HepG2 (cell line): ENCODE results near the gene SEC14L5. TPM values are rescaled to one million over a fixed set of nuclear protein-coding genes. Genes with fewer than 3 reads are reported as not detected.

ENCODE experiments used
- ARNT ChIP-seq: fragments of 450-650 bp; IDR thresholded peaks from 2 replicates; pipeline ENCODE4 v1.6.1; 2017
- EED ChIP-seq: sonication (generic); formaldehyde crosslinking; IDR thresholded peaks from 2 replicates; pipeline ENCODE4 v1.5.0; 2020; ENCODE audit warnings: mild to moderate bottlenecking, missing genetic modification reagents
- GATAD1 ChIP-seq: IDR thresholded peaks from 2 replicates; pipeline ENCODE4 v1.6.1; 2016; ENCODE audit warnings: missing genetic modification reagents, missing compliant biosample characterization
- IRX3 ChIP-seq: sonication (generic); formaldehyde crosslinking; IDR thresholded peaks from 2 replicates; pipeline ENCODE4 v1.8.1; 2023; ENCODE audit warnings: mild to moderate bottlenecking, low read depth, missing genetic modification reagents, borderline replicate concordance
- MBNL3 ChIP-seq: fragments of 250-450 bp; sonication (Bioruptor Pico); conservative IDR thresholded peaks from 2 replicates; pipeline ENCODE4 v1.8.0; 2022; ENCODE audit warnings: mild to moderate bottlenecking, inconsistent platforms
- MEIS1 ChIP-seq: sonication (generic); formaldehyde crosslinking; IDR thresholded peaks from 2 replicates; pipeline ENCODE4 v1.9.0; 2021; ENCODE audit warnings: mild to moderate bottlenecking, missing genetic modification reagents, moderate library complexity, borderline replicate concordance
- PHF21A ChIP-seq: sonication (generic); formaldehyde crosslinking; IDR thresholded peaks from 2 replicates; pipeline ENCODE4 v1.5.0; 2020; ENCODE audit warnings: mild to moderate bottlenecking, missing genetic modification reagents
- PPARG ChIP-seq: conservative IDR thresholded peaks from 2 replicates; pipeline ENCODE4 v1.6.1; 2016; ENCODE audit warnings: missing biosample characterization, missing genetic modification reagents
- RAD51 ChIP-seq: fragments of 450-650 bp; IDR thresholded peaks from 2 replicates; pipeline ENCODE4 v1.6.1; 2016; ENCODE audit warnings: borderline replicate concordance
- RBM39 ChIP-seq: fragments of 200-400 bp; formaldehyde crosslinking; IDR thresholded peaks from one replicate; pipeline ENCODE4 v1.6.1; 2018; ENCODE audit warnings: antibody characterized with exemption, mild to moderate bottlenecking, low read depth, low read length; ENCODE audit not compliant: poor library complexity, severe bottlenecking
- RORA ChIP-seq: sonication (generic); formaldehyde crosslinking; IDR thresholded peaks from 2 replicates; pipeline ENCODE4 v1.5.0; 2020; ENCODE audit warnings: mild to moderate bottlenecking, missing genetic modification reagents, moderate library complexity
- SMARCC2 ChIP-seq: fragments of 450-650 bp; IDR thresholded peaks from 2 replicates; pipeline ENCODE4 v1.6.1; 2017; ENCODE audit warnings: antibody characterized with exemption, mild to moderate bottlenecking
- SRSF1 ChIP-seq: fragments of 200-400 bp; formaldehyde crosslinking; optimal IDR thresholded peaks from 2 replicates; pipeline ENCODE3; 2017; ENCODE audit warnings: mild to moderate bottlenecking, low read depth, low read length, moderate library complexity
- TBP ChIP-seq: sonication (generic); formaldehyde crosslinking; IDR thresholded peaks from 2 replicates; pipeline ENCODE4 v1.5.0; 2020; ENCODE audit warnings: missing genetic modification reagents
- ZFP36 ChIP-seq: fragments of 150-350 bp; IDR thresholded peaks from 2 replicates; pipeline ENCODE4 v1.6.1; 2018; ENCODE audit warnings: borderline replicate concordance, low read length, low read depth; ENCODE audit not compliant: partially characterized antibody
- ZFP41 ChIP-seq: sonication (generic); formaldehyde crosslinking; IDR thresholded peaks from 2 replicates; pipeline ENCODE4 v1.4.0; 2020; ENCODE audit warnings: mild to moderate bottlenecking, missing genetic modification reagents, borderline replicate concordance
- ZFY ChIP-seq: sonication (generic); formaldehyde crosslinking; IDR thresholded peaks from 2 replicates; pipeline ENCODE4 v1.4.0; 2020; ENCODE audit warnings: missing genetic modification reagents
- ZNF260 ChIP-seq: sonication (generic); formaldehyde crosslinking; IDR thresholded peaks from 2 replicates; pipeline ENCODE4 v1.4.0; 2020; ENCODE audit warnings: missing genetic modification reagents, low read depth, mild to moderate bottlenecking, borderline replicate concordance
- ZNF354B ChIP-seq: sonication (generic); formaldehyde crosslinking; IDR thresholded peaks from 2 replicates; pipeline ENCODE4 v1.8.0; 2022; ENCODE audit warnings: mild to moderate bottlenecking, missing genetic modification reagents
- ZNF574 ChIP-seq: sonication (generic); formaldehyde crosslinking; IDR thresholded peaks from 2 replicates; pipeline ENCODE4 v1.4.0; 2020; ENCODE audit warnings: missing genetic modification reagents
- ZNF639 ChIP-seq: conservative IDR thresholded peaks from 2 replicates; pipeline ENCODE4 v1.6.1; 2018; ENCODE audit warnings: missing genetic modification reagents
- ZNF784 ChIP-seq: sonication (generic); formaldehyde crosslinking; IDR thresholded peaks from 2 replicates; pipeline ENCODE4 v1.5.1; 2020; ENCODE audit warnings: missing genetic modification reagents, mild to moderate bottlenecking, borderline replicate concordance
- ZNF891 ChIP-seq: sonication (generic); formaldehyde crosslinking; IDR thresholded peaks from 2 replicates; pipeline ENCODE4 v1.5.0; 2020; ENCODE audit warnings: mild to moderate bottlenecking, missing genetic modification reagents
- polyA plus RNA-seq, 8 experiments: library from polyadenylated mRNA; depleted of rRNA in 3 of 8; stranded (reverse) in 7 of 8; unstranded in 1 of 8; fragments of >200 nt; fragmentation: Illumina TruSeq in 4 of 8; extraction: Trizol in 4 of 8; gene quantifications; 2 replicates each; pipeline versions ENCODE4 v1.2.1 to v1.2.3, GENCODE V29; 2011 to 2016; ENCODE audit warnings: low read depth in 4 of 8, missing spikeins in 1 of 8, mixed read lengths in 1 of 8; ENCODE audit not compliant: insufficient read depth in 1 of 8
- total RNA-seq, 5 experiments: library from RNA; depleted of rRNA; stranded (reverse); fragments of >200 nt; fragmentation: Illumina TruSeq; extraction: Trizol; gene quantifications; 2 replicates each; pipeline ENCODE4 v1.2.3, GENCODE V29; 2016; ENCODE audit warnings: low read depth in 1 of 5
- TF ChIP-seq, protein P1 (sequence below): IDR thresholded peaks from 2 replicates; pipeline ENCODE4 v1.6.1; 2016

The SEC14L5 gene
- total and polyA plus RNA-seq, 2 of the 13 experiments (the other 11 are each of a cell fraction or from before 2014, with no cell fraction given): 0.40 to 0.42 TPM

DNA sequence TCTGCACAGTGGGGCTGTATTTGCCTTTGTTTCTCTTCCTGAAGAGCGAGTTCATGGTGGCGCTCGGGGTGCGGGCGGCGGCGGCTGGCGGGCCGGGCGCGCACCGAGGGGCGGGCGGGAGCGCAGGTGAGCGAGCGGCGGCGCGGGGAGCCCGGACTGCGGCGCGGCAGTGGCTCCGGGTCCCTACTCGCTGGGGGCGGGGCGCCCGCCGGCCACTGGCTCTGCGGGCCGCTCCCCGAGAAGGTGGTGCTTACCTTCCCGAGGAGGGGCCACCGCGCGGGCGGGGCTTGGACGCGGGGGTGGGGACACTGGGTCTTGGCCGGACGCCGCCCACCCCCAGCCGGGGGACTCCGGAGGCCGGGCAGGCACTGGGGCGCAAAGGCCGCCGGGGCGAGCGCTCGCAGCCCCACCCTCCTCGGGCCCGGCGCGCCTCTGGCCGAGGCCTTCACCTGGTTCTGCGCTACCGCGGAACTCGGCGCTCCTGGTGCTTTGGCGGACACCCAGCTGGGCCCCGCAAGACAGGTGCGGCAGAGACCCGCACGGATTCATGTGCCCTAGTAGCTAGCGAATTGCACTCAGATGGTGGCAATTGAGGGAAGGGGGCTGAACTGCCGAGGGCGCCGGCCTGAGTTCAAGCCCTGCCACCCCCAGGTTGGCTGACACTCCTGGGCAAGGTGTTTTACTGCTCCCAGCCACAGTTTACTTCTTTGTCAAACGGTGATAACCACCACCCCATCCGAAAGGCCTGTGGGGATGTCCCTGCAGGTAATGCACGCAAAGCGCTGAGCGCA, 20.9 kb upstream of the SEC14L5 start, which contains the start of gene PPL (continued):
- TF ChIP-seq ZNF891 (CRISPR knock-in tag): no peak; the same call in 1 of the 2 replicates
- TF ChIP-seq, protein P1, sequence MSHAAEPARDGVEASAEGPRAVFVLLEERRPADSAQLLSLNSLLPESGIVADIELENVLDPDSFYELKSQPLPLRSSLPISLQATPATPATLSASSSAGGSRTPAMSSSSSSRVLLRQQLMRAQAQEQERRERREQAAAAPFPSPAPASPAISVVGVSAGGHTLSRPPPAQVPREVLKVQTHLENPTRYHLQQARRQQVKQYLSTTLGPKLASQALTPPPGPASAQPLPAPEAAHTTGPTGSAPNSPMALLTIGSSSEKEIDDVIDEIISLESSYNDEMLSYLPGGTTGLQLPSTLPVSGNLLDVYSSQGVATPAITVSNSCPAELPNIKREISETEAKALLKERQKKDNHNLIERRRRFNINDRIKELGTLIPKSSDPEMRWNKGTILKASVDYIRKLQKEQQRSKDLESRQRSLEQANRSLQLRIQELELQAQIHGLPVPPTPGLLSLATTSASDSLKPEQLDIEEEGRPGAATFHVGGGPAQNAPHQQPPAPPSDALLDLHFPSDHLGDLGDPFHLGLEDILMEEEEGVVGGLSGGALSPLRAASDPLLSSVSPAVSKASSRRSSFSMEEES (CRISPR knock-in tag): no peak
- 0 out of 2 replicates have a peak, but pooled peaks have one; percentile 72 for TF ChIP-seq ZNF639 (CRISPR knock-in tag)
- no peak for TF ChIP-seq PPARG
- TF ChIP-seq ZFP41: no peak; the same call in 1 of the 2 replicates
- TF ChIP-seq ZNF574: peak; percentile 60
- no peak for TF ChIP-seq ZNF354B (CRISPR knock-in tag)
- peak; percentile 35; the same call in 1 of the 2 replicates for TF ChIP-seq GATAD1 (CRISPR knock-in tag)
- TF ChIP-seq ZNF260: no peak
- TF ChIP-seq ZFP36: no peak
- no peak for TF ChIP-seq RAD51
- no peak for TF ChIP-seq TBP (CRISPR knock-in tag)
- no peak for TF ChIP-seq SRSF1
- no peak for TF ChIP-seq ARNT
- no peak for TF ChIP-seq MBNL3
- TF ChIP-seq IRX3 (CRISPR knock-in tag): no peak
- no peak for TF ChIP-seq SMARCC2
- no peak for TF ChIP-seq RBM39
- no peak for TF ChIP-seq EED (CRISPR knock-in tag)
- peak; percentile 78 for TF ChIP-seq PHF21A (CRISPR knock-in tag)
- no peak for TF ChIP-seq ZNF784 (CRISPR knock-in tag)
- TF ChIP-seq RORA (CRISPR knock-in tag): no peak
- peak; percentile 90; the same call in 1 of the 2 replicates for TF ChIP-seq MEIS1
- peak; percentile 97 for TF ChIP-seq ZFY (CRISPR knock-in tag)
